ENCODE results near the gene NEMP1. TPM values are rescaled to one million over a fixed set of nuclear protein-coding genes. Genes with fewer than 3 reads are reported as not detected.

Gene NEMP1
- total and polyA plus RNA-seq, 2 of the 8 experiments (the other 6 are each of a cell fraction or from before 2014, with no cell fraction given): 30.1 to 43.2 TPM

GRCh38 chr12:57085999-57086492, 7.5 kb upstream of the NEMP1 start:
- WGBS, 2 experiments (ENCODE audit: extremely low coverage in 1 of 2, insufficient coverage in 1 of 2, insufficient read length in 1 of 2, insufficient replicate concordance in 2 of 2, low coverage in 1 of 2, low lambda C conversion rate in 2 of 2, missing lambda C conversion rate in 1 of 2): 19% methylated on average over 11 of the region's 12 CpGs; no CpG with 5 or more reads in 1 of the 2 experiments
- TF ChIP-seq CEBPB (IDR thresholded peaks at IDR 0.05; ENCODE audit: low read depth, low read length): no peak
- TF ChIP-seq SP4 (IDR thresholded peaks at IDR 0.05; ENCODE audit: low read length): 0 out of 2 replicates have a peak, but pooled peaks have one; percentile 34
- no peak for TF ChIP-seq USF2 (IDR thresholded peaks at IDR 0.05; ENCODE audit: low read length)
- peak; percentile 73 for TF ChIP-seq POLR2AphosphoS5 (IDR thresholded peaks at IDR 0.05; ENCODE audit: low read depth, low read length)
- TF ChIP-seq MAX (IDR thresholded peaks at IDR 0.05): peak; percentile 95
- peak; percentile 13; the same call in 1 of the 2 replicates for TF ChIP-seq TAF1 (IDR thresholded peaks at IDR 0.05; ENCODE audit: low read depth, low read length)
- TF ChIP-seq RBBP5 (IDR thresholded peaks at IDR 0.05; ENCODE audit: borderline replicate concordance, low read depth, low read length): 0 out of 2 replicates have a peak, but pooled peaks have one; percentile 44
- peak; percentile 70 for TF ChIP-seq E2F6 (IDR thresholded peaks at IDR 0.05)
- TF ChIP-seq POLR2A (IDR thresholded peaks at IDR 0.05; ENCODE audit: control extremely low read depth in 1 of 2, low read depth in 2 of 2, low read length in 2 of 2): peak in 1 of 2 experiments; percentile 43; a peak in 1 of 3 replicates
- FAIRE-seq: no peak
- H3K14ac ChIP-seq (ENCODE audit: insufficient read length): no peak overlapping the region
- peak overlapping the region; percentile 25 for H4K5ac ChIP-seq (ENCODE audit: insufficient read length, low read depth, low read length)
- H3K27ac ChIP-seq (ENCODE audit: low read depth, low read length): peak overlapping the region; percentile 57; the same call in 1 of the 2 replicates
- peak overlapping the region; percentile 81 to 89 for H3K4me2 ChIP-seq (ENCODE audit: insufficient read depth in 1 of 2, low read depth in 2 of 2, low read length in 2 of 2)
- POLR2A ChIA-PET (ENCODE audit: partially characterized antibody): interaction anchor here (0.8 to 16.5 kb wide), 10 partner anchors 7 to 128 kb away, joined by 3 to 352 read pairs (median 6); partner anchors contain the start of genes LRP1, NEMP1 and STAT6
- peak overlapping the region; percentile 57 to 79 (median 72) for H3K4me3 ChIP-seq (ENCODE audit: extremely low read depth in 1 of 4, insufficient read depth in 2 of 4, low read depth in 3 of 4, low read length in 4 of 4)
- no peak for DNase-seq (ENCODE audit: low read depth in 1 of 2, low spot score in 2 of 2)
- peak overlapping the region; percentile 88 for H2AFZ ChIP-seq (ENCODE audit: low read length)
- H2BK12ac ChIP-seq (ENCODE audit: low read depth, low read length): peak overlapping the region; percentile 97
- peak overlapping the region; percentile 32; the same call in 1 of the 2 replicates for H2BK15ac ChIP-seq (ENCODE audit: low read length)
- CTCF ChIA-PET (ENCODE audit: partially characterized antibody): interaction anchor here (1.4 to 14.0 kb wide), 4 partner anchors 14 to 38 kb away, joined by 3 to 325 read pairs (median 106); partner anchors contain the start of gene STAT6
- 0 out of 8 replicates have a peak, but pooled peaks cover 0 to under 1% (median 0%) of the 10 kb centered on the region in 4 experiments for H3K36me3 ChIP-seq (ENCODE audit: control insufficient read depth in 2 of 4, insufficient read depth in 4 of 4, low read length in 3 of 4)
- H3K18ac ChIP-seq (ENCODE audit: extremely low read depth, low read length): peak overlapping the region; percentile 34
- peak overlapping the region; percentile 64; the same call in 1 of the 2 replicates for H2BK20ac ChIP-seq (ENCODE audit: low read length)
- H3K79me2 ChIP-seq (ENCODE audit: control insufficient read depth in 1 of 2, insufficient read depth in 2 of 2, low read length in 2 of 2): peaks cover 0 to 15% of the 10 kb centered on the region in 2 experiments; a peak in 1 of 4 replicates
- H3K4ac ChIP-seq (replicated peaks; ENCODE audit: insufficient read length, low read depth, low read length): peak overlapping the region; percentile 24
- H3K23ac ChIP-seq (ENCODE audit: insufficient read length): no peak overlapping the region
- peaks cover 0 to 7% of the 10 kb centered on the region in 2 experiments for H4K20me1 ChIP-seq (replicated peaks in 1 of 2; ENCODE audit: control insufficient read depth in 1 of 2, insufficient read depth in 2 of 2, low read length in 2 of 2)
- H2AK5ac ChIP-seq (ENCODE audit: low read depth, low read length): 0 out of 2 replicates have a peak overlapping the region, but pooled peaks have one; percentile 83
- peak overlapping the region in 3 of 4 experiments; percentile 9 to 80 (median 47); a peak in 4 of 7 replicates for H3K9ac ChIP-seq (replicated peaks in 1 of 4; ENCODE audit: extremely low read depth in 1 of 4, low read depth in 3 of 4, low read length in 3 of 4)
- H3K9me3 ChIP-seq (ENCODE audit: insufficient read depth in 2 of 2, low read depth in 1 of 2, low read length in 1 of 2): no peaks in the 10 kb centered on the region
- peaks cover 4% of the 10 kb centered on the region; the same call in 1 of the 2 replicates for H3K79me1 ChIP-seq (ENCODE audit: low read depth, low read length)
- peaks cover 0 to 16% (median 9%) of the 10 kb centered on the region in 4 experiments; a peak in 5 of 7 replicates for H3K4me1 ChIP-seq (replicated peaks in 1 of 4; ENCODE audit: control insufficient read depth in 3 of 4, insufficient read depth in 4 of 4, low read length in 3 of 4)
- peaks cover 25% of the 10 kb centered on the region for H3K23me2 ChIP-seq (ENCODE audit: low read depth, low read length)
- H4K91ac ChIP-seq (replicated peaks; ENCODE audit: insufficient read length, low read length): peak overlapping the region; percentile 84
- H4K8ac ChIP-seq (ENCODE audit: extremely low read depth, insufficient read depth, low read length): peak overlapping the region; percentile 4; the same call in 1 of the 2 replicates
- no peaks in the 10 kb centered on the region for H3K27me3 ChIP-seq (replicated peaks in 1 of 4; ENCODE audit: control insufficient read depth in 3 of 4, extremely low read depth in 1 of 4, insufficient read depth in 3 of 4, low read length in 3 of 4)
- peak overlapping the region; percentile 16 for H2BK120ac ChIP-seq (replicated peaks; ENCODE audit: low read depth, low read length)
- peak overlapping the region; percentile 87; the same call in 1 of the 2 replicates for H2BK5ac ChIP-seq (ENCODE audit: low read depth, low read length)
- H3K56ac ChIP-seq (replicated peaks; ENCODE audit: insufficient read length, low read depth, low read length): peak overlapping the region; percentile 38
